Astrocyte (in vitro differentiated cells and primary cell): Measurements from ENCODE around the gene ANGPTL1. TPM values are rescaled to one million over a fixed set of nuclear protein-coding genes. Genes with fewer than 3 reads are reported as not detected.

Experiments
- DNase-seq: peaks from one replicate; pipeline ENCODE4 v3.0.0-alpha.2; 2010; ENCODE audit warnings: low read depth
- FAIRE-seq: peaks from 2 replicates; lab custom pipeline; 2011; peaks lifted over from hg19 to GRCh38; lab: Jason Lieb, UNC
- H2AFZ ChIP-seq: 2 replicates; pipeline ENCODE4 v1.6.0; 2012; ENCODE audit warnings: low read depth, low read length, inconsistent platforms
- H3K27ac ChIP-seq: 2 replicates; pipeline ENCODE4 v1.5.1; 2011; ENCODE audit warnings: low read depth, low read length, inconsistent platforms
- H3K27me3 ChIP-seq: 2 replicates; pipeline ENCODE4 v1.6.0; 2011; ENCODE audit warnings: low read length, inconsistent platforms; ENCODE audit not compliant: insufficient read depth
- H3K36me3 ChIP-seq: 2 replicates; pipeline ENCODE4 v1.5.1; 2011; ENCODE audit warnings: low read length, inconsistent platforms; ENCODE audit not compliant: insufficient read depth
- H3K4me1 ChIP-seq: 2 replicates; pipeline ENCODE4 v1.5.1; 2011; ENCODE audit warnings: low read length, inconsistent platforms; ENCODE audit not compliant: insufficient read depth
- H3K4me2 ChIP-seq: 2 replicates; pipeline ENCODE4 v1.6.0; 2012; ENCODE audit warnings: low read length, inconsistent platforms
- H3K4me3 ChIP-seq: 2 replicates; pipeline ENCODE4 v1.5.1; 2011; ENCODE audit warnings: low read depth, mild to moderate bottlenecking, low read length, inconsistent platforms; ENCODE audit not compliant: insufficient read depth
- H3K79me2 ChIP-seq: 2 replicates; pipeline ENCODE4 v1.6.0; 2012; ENCODE audit warnings: mild to moderate bottlenecking, low read length, inconsistent platforms; ENCODE audit not compliant: insufficient read depth
- H3K9ac ChIP-seq: 2 replicates; pipeline ENCODE4 v1.6.0; 2012; ENCODE audit warnings: mild to moderate bottlenecking, low read length, inconsistent platforms
- H3K9me3 ChIP-seq: 2 replicates; pipeline ENCODE4 v1.5.1; 2012; ENCODE audit warnings: low read depth, mild to moderate bottlenecking, low read length, inconsistent platforms; ENCODE audit not compliant: insufficient read depth
- H4K20me1 ChIP-seq: 2 replicates; pipeline ENCODE4 v1.6.0; 2012; ENCODE audit warnings: low read length, inconsistent platforms; ENCODE audit not compliant: insufficient read depth
- H3K27ac Mint-ChIP-seq: one replicate; pipeline ENCODE4 v1.8.0; 2021; ENCODE audit warnings: mild to moderate bottlenecking, mixed read lengths; ENCODE audit not compliant: unreplicated experiment
- H3K27me3 Mint-ChIP-seq: one replicate; pipeline ENCODE4 v1.8.0; 2021; ENCODE audit warnings: low read depth, mixed read lengths; ENCODE audit not compliant: unreplicated experiment
- H3K36me3 Mint-ChIP-seq: one replicate; pipeline ENCODE4 v1.8.0; 2021; ENCODE audit warnings: low read depth, mixed read lengths; ENCODE audit not compliant: unreplicated experiment
- H3K4me1 Mint-ChIP-seq: one replicate; pipeline ENCODE4 v1.8.0; 2021; ENCODE audit warnings: low read depth, mixed read lengths; ENCODE audit not compliant: unreplicated experiment
- H3K4me3 Mint-ChIP-seq: one replicate; pipeline ENCODE4 v1.8.0; 2021; ENCODE audit warnings: mild to moderate bottlenecking, moderate library complexity, mixed read lengths; ENCODE audit not compliant: unreplicated experiment
- H3K9me3 Mint-ChIP-seq: one replicate; pipeline ENCODE4 v1.8.0; 2021; ENCODE audit warnings: mild to moderate bottlenecking, mixed read lengths; ENCODE audit not compliant: unreplicated experiment
- CTCF ChIP-seq: IDR thresholded peaks from 2 replicates; pipeline ENCODE4 v1.5.1; 2011; ENCODE audit warnings: low read depth, mild to moderate bottlenecking, inconsistent platforms, low read length, moderate library complexity; ENCODE audit not compliant: insufficient read depth
- EZH2 ChIP-seq: IDR thresholded peaks from 2 replicates; pipeline ENCODE4 v1.6.1; 2012; ENCODE audit warnings: mild to moderate bottlenecking, low read length, inconsistent platforms; ENCODE audit not compliant: insufficient read depth
- total RNA-seq: library from RNA; stranded (reverse); gene quantifications from 2 replicates; pipeline ENCODE4 v1.2.1, GENCODE V29; 2021

ANGPTL1 gene
- total RNA-seq, 1 donor from 2014 or later = 4.1 TPM

- TF ChIP-seq EZH2 (no peak), CTCF (no peak)
- H3K79me2 ChIP-seq = no peaks in the 10 kb centered on the region
- H3K36me3 Mint-ChIP-seq = peaks cover 7% of the 10 kb centered on the region
- no peak for DNase-seq
- no peak overlapping the region for H3K4me2 ChIP-seq
- no peak overlapping the region for H3K4me3 ChIP-seq
- H3K9me3 ChIP-seq = no peaks in the 10 kb centered on the region
- no peak overlapping the region for H3K9ac ChIP-seq
- no peaks in the 10 kb centered on the region for H3K4me1 ChIP-seq
- FAIRE-seq = no peak
- no peaks in the 10 kb centered on the region for H4K20me1 ChIP-seq
- H3K27me3 ChIP-seq = no peaks in the 10 kb centered on the region
- no peaks in the 10 kb centered on the region for H3K9me3 Mint-ChIP-seq
- H3K27me3 Mint-ChIP-seq = no peaks in the 10 kb centered on the region
- no peak overlapping the region for H3K27ac Mint-ChIP-seq
- no peak overlapping the region for H3K27ac ChIP-seq
- peaks cover 16% of the 10 kb centered on the region for H3K4me1 Mint-ChIP-seq
- H2AFZ ChIP-seq = no peak overlapping the region
- no peak overlapping the region for H3K4me3 Mint-ChIP-seq
- no peaks in the 10 kb centered on the region for H3K36me3 ChIP-seq
Observed at GRCh38 chr1:178864326-178864725, 6.6 kb downstream of the ANGPTL1 start.

GRCh38 chr1:178862864-178863263 is 8.0 kb downstream of the ANGPTL1 start:
- Mint-ChIP-seq H3K4me1 (peaks cover 14% of the 10 kb centered on the region), H3K27ac (no peak overlapping the region), H3K27me3 (no peaks in the 10 kb centered on the region), H3K4me3 (no peak overlapping the region), H3K9me3 (no peaks in the 10 kb centered on the region), H3K36me3 (peaks cover 7% of the 10 kb centered on the region)
- no peak for DNase-seq
- no peak overlapping the region for H3K27ac ChIP-seq
- no peak overlapping the region for H2AFZ ChIP-seq
- no peak overlapping the region for H3K9ac ChIP-seq
- no peaks in the 10 kb centered on the region for H3K79me2 ChIP-seq
- TF ChIP-seq CTCF (no peak), EZH2 (no peak)
- H3K4me2 ChIP-seq = no peak overlapping the region
- H3K4me1 ChIP-seq = no peaks in the 10 kb centered on the region
- H3K4me3 ChIP-seq = no peak overlapping the region
- no peaks in the 10 kb centered on the region for H4K20me1 ChIP-seq
- H3K27me3 ChIP-seq = no peaks in the 10 kb centered on the region
- H3K9me3 ChIP-seq = no peaks in the 10 kb centered on the region
- H3K36me3 ChIP-seq = no peaks in the 10 kb centered on the region
- FAIRE-seq = no peak

- Histone ChIP-seq H3K36me3 (no peaks in the 10 kb centered on the region), H3K4me2 (no peak overlapping the region), H3K9me3 (no peaks in the 10 kb centered on the region), H3K27me3 (no peaks in the 10 kb centered on the region), H3K79me2 (no peaks in the 10 kb centered on the region), H3K4me1 (no peaks in the 10 kb centered on the region), H4K20me1 (no peaks in the 10 kb centered on the region), H3K9ac (no peak overlapping the region), H3K4me3 (no peak overlapping the region), H2AFZ (no peak overlapping the region), H3K27ac (no peak overlapping the region)
- FAIRE-seq = no peak
- no peaks in the 10 kb centered on the region for H3K9me3 Mint-ChIP-seq
- no peak for TF ChIP-seq EZH2
- TF ChIP-seq CTCF = no peak
- peaks cover 7% of the 10 kb centered on the region for H3K36me3 Mint-ChIP-seq
- no peak for DNase-seq
- no peak overlapping the region for H3K4me3 Mint-ChIP-seq
- peaks cover 10% of the 10 kb centered on the region for H3K4me1 Mint-ChIP-seq
- no peak overlapping the region for H3K27ac Mint-ChIP-seq
- no peaks in the 10 kb centered on the region for H3K27me3 Mint-ChIP-seq
Observed at GRCh38 chr1:178862416-178862815, 8.5 kb downstream of the ANGPTL1 start.
